ACC112 (cell line): ENCODE results near the gene CDK5RAP1.

ENCODE experiments used
- H2AFZ ChIP-seq: fragments of 200-600 bp; sonication (generic); one replicate; pipeline ENCODE4 v1.6.0; 2017; ENCODE audit warnings: antibody characterized with exemption, low read length; ENCODE audit not compliant: unreplicated experiment
- H3K27ac ChIP-seq: fragments of 200-600 bp; sonication (generic); 2 replicates; pipeline ENCODE4 v1.5.1; 2014; ENCODE audit warnings: low read depth, mild to moderate bottlenecking, antibody characterized with exemption, low read length, moderate library complexity
- H3K27me3 ChIP-seq: fragments of 200-600 bp; sonication (generic); 2 replicates; pipeline ENCODE4 v1.6.1; 2014; ENCODE audit warnings: mild to moderate bottlenecking, antibody characterized with exemption, low read length, moderate library complexity, mixed read lengths; ENCODE audit not compliant: insufficient read depth
- H3K36me3 ChIP-seq: fragments of 200-600 bp; sonication (generic); 2 replicates; pipeline ENCODE4 v1.6.1; 2016; ENCODE audit warnings: mild to moderate bottlenecking, antibody characterized with exemption, low read length, moderate library complexity, mixed read lengths; ENCODE audit not compliant: insufficient read depth
- H3K4me1 ChIP-seq: fragments of 200-600 bp; sonication (generic); one replicate; pipeline ENCODE4 v1.6.1; 2016; ENCODE audit warnings: low read length, mixed read lengths; ENCODE audit not compliant: insufficient read depth, unreplicated experiment, control insufficient read depth
- H3K4me3 ChIP-seq: fragments of 200-600 bp; sonication (generic); 2 replicates; pipeline ENCODE4 v1.5.1; 2014; ENCODE audit warnings: mild to moderate bottlenecking, low read depth, low read length
- H3K79me2 ChIP-seq: fragments of 200-600 bp; sonication (generic); one replicate; pipeline ENCODE4 v1.6.0; 2016; ENCODE audit warnings: low read length; ENCODE audit not compliant: control insufficient read depth, unreplicated experiment, insufficient read depth

CDK5RAP1 gene

GRCh38 chr20:33332905-33333456 lies 68.3 kb downstream of the CDK5RAP1 start:
- no peak overlapping the region for H2AFZ ChIP-seq
- peaks cover 42% of the 10 kb centered on the region for H3K27me3 ChIP-seq
- H3K36me3 ChIP-seq: no peaks in the 10 kb centered on the region
- H3K27ac ChIP-seq: no peak overlapping the region
- no peaks in the 10 kb centered on the region for H3K79me2 ChIP-seq
- H3K4me3 ChIP-seq: no peak overlapping the region
- H3K4me1 ChIP-seq: no peaks in the 10 kb centered on the region

GRCh38 chr20:33328157-33329137 lies 72.9 kb downstream of the CDK5RAP1 start:
- H2AFZ ChIP-seq: no peak overlapping the region
- H3K27me3 ChIP-seq: peaks cover 52% of the 10 kb centered on the region
- H3K36me3 ChIP-seq: no peaks in the 10 kb centered on the region
- no peak overlapping the region for H3K27ac ChIP-seq
- no peaks in the 10 kb centered on the region for H3K4me1 ChIP-seq
- H3K79me2 ChIP-seq: no peaks in the 10 kb centered on the region
- H3K4me3 ChIP-seq: no peak overlapping the region

DNA sequence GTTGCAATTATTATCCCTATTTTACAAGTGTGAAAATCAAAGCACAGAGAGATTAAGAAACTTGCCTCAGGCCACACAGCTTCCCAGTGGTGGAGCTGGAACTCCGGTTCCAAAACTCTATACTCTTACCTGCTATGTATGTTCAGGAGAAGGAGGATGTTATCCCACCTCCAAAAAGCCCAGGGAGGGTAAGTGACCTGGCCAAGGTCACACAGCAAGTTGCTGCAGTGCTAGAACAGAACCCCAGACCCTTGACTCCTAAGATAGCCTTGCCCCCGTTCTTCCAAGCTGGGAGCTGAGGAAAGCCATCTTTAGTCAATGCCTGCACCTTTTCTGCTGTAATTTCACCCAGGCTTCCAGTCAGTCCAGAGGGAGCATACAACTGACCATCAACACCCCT lies 76.0 kb downstream of the CDK5RAP1 start:
- no peak overlapping the region for H3K27ac ChIP-seq
- H3K27me3 ChIP-seq: peaks cover 45% of the 10 kb centered on the region
- no peaks in the 10 kb centered on the region for H3K4me1 ChIP-seq

DNA sequence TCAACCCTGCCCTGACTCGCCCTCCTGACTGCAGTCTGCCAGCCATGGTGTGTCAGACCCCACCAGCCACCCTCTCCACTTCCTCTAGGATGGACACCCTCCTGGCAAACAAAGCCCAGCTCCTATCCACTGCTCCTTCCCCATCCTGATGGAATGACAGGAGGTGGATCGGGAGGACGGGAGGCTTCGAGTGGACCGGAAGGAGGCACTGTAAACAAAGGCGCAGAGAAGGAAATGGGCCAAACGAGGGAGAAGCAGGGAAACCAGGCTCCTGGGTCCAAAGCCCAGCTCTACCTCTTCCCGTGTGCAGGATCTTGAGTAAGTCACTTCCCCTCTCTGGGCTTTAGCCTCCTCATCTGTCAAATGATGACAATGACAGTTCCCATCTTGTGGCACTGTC lies 78.1 kb downstream of the CDK5RAP1 start:
- Histone ChIP-seq H3K79me2 (no peaks in the 10 kb centered on the region), H3K36me3 (no peaks in the 10 kb centered on the region), H3K27me3 (peaks cover 38% of the 10 kb centered on the region), H3K4me1 (no peaks in the 10 kb centered on the region), H3K27ac (no peak overlapping the region), H3K4me3 (no peak overlapping the region), H2AFZ (no peak overlapping the region)

More for the DNA sequence above, 76.0 kb downstream of the CDK5RAP1 start:
- no peak overlapping the region for H2AFZ ChIP-seq
- no peaks in the 10 kb centered on the region for H3K36me3 ChIP-seq
- no peak overlapping the region for H3K4me3 ChIP-seq
- no peaks in the 10 kb centered on the region for H3K79me2 ChIP-seq

- no peaks in the 10 kb centered on the region for H3K79me2 ChIP-seq
- H3K27ac ChIP-seq: no peak overlapping the region
- no peak overlapping the region for H2AFZ ChIP-seq
- no peaks in the 10 kb centered on the region for H3K4me1 ChIP-seq
- H3K4me3 ChIP-seq: no peak overlapping the region
- H3K27me3 ChIP-seq: peaks cover 44% of the 10 kb centered on the region
- H3K36me3 ChIP-seq: no peaks in the 10 kb centered on the region
Measured at GRCh38 chr20:33322456-33322855, 78.9 kb downstream of the CDK5RAP1 start.

DNA sequence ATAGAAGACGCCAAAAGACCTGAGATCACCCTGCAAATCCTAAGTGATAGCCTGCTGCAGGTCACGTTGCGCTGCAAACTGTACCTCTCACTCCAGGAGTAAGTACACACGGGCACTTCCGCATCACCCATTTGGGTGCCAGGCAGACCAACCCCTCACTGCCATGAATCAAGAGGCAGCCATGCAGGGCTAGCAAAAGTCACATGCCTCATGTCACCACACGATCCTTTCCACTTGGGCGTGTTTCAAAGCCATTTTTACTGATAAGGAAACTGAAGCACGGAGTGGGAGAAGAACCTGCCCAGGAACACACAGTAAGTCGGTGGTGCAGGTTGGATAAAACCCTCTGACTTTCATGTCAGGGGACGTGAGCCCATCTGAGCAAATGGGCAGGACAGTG lies 81.3 kb downstream of the CDK5RAP1 start:
- no peak overlapping the region for H2AFZ ChIP-seq
- H3K27ac ChIP-seq: no peak overlapping the region
- no peaks in the 10 kb centered on the region for H3K79me2 ChIP-seq
- H3K4me3 ChIP-seq: no peak overlapping the region
- peaks cover 36% of the 10 kb centered on the region for H3K27me3 ChIP-seq
- no peaks in the 10 kb centered on the region for H3K4me1 ChIP-seq
- H3K36me3 ChIP-seq: no peaks in the 10 kb centered on the region

GRCh38 chr20:33318096-33318429 lies 83.3 kb downstream of the CDK5RAP1 start:
- H3K27ac ChIP-seq: no peak overlapping the region
- no peaks in the 10 kb centered on the region for H3K79me2 ChIP-seq
- peaks cover 22% of the 10 kb centered on the region for H3K27me3 ChIP-seq
- no peaks in the 10 kb centered on the region for H3K36me3 ChIP-seq
- H3K4me3 ChIP-seq: no peak overlapping the region
- no peaks in the 10 kb centered on the region for H3K4me1 ChIP-seq
- H2AFZ ChIP-seq: no peak overlapping the region

DNA sequence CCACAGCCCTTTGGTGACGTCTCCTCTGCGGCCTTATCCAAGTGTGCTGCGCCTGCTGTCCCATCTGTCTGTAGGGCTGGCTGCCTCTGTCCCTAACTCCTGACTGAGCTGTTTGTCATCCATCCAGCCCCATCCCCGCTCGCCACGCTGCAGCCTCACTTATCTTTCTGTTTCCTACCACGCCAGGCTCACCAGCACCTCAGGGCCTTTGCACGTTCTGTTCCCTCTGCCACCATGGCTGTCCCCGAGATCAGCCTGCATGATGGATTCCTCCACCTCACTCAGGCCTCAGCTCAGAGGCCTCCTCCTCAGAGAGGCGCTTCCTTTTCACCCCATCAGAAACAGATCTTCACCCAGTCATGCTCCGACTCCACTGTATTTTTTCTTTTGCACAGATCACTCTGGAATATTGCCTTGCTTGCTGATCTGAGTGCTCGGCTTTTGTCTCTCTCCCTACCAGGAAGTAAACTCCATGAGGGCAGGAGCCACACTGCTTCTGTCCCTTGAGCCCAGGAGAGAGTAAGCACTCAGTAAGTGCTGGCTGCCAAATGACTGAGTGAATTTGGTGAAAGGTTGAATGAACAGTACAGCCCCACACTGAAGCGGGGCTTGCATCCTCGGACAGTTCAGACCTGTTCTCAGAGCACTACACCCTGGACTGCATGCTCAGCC lies 83.8 kb downstream of the CDK5RAP1 start:
- Histone ChIP-seq H3K36me3 (no peaks in the 10 kb centered on the region), H3K4me3 (no peak overlapping the region), H3K79me2 (no peaks in the 10 kb centered on the region), H2AFZ (no peak overlapping the region), H3K27ac (no peak overlapping the region), H3K27me3 (peaks cover 22% of the 10 kb centered on the region), H3K4me1 (no peaks in the 10 kb centered on the region)

DNA sequence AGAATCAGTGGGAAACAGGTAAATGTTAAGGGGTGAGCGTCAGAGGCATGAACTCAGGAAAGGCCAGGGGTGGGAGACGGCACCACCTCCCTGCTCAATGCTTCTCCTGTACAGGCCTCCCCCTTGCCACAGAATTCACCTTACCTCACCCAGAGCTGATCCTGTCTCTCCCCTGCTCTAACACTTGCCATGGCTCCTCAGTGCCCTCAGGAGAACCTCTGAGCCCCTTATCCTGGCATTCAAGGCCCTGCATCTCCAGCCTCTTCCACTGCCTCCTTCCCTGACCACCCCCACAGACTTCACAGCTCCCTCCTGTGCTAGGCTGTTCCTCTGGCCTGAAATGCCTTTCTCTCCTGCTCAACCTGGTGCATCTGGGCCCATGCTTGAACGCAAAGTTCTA lies 84.4 kb downstream of the CDK5RAP1 start:
- H3K4me3 ChIP-seq: no peak overlapping the region
- H3K27me3 ChIP-seq: peaks cover 22% of the 10 kb centered on the region
- H3K27ac ChIP-seq: no peak overlapping the region
- no peaks in the 10 kb centered on the region for H3K36me3 ChIP-seq
- no peak overlapping the region for H2AFZ ChIP-seq
- no peaks in the 10 kb centered on the region for H3K79me2 ChIP-seq
- H3K4me1 ChIP-seq: no peaks in the 10 kb centered on the region

DNA sequence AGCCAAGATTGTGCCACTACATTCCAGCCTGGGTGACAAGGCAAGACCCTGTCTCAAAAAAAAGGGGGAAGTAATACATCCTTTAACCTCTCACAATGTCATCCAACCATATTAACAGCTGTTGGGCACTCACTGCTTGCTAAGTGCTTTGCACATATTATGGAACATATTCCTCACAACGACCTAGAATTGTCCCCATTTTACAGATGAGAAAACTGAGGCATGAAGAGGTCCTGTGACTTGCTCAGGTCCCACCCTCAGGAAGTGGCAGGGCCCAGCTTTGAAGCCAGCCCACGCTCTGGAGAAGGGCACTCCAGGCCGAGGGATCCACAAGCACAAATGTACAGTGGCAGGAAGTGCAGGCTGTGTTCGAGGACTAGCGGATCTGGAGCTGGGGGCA lies 85.0 kb downstream of the CDK5RAP1 start:
- Histone ChIP-seq H2AFZ (no peak overlapping the region), H3K27me3 (peaks cover 22% of the 10 kb centered on the region), H3K4me1 (no peaks in the 10 kb centered on the region), H3K79me2 (no peaks in the 10 kb centered on the region), H3K36me3 (no peaks in the 10 kb centered on the region), H3K4me3 (no peak overlapping the region), H3K27ac (no peak overlapping the region)
